Hematopoietic multipotent progenitor cell treated with erythropoietin and hydrocortisone succinate and interleukin-3 and kit ligand, for 17 days (in vitro differentiated cells): ENCODE data around the gene GYS2.
"Not testable (repeated sequence)": the region's sequence is repeated elsewhere in the genome, so short reads cannot be mapped to it uniquely, and the experiment has no call there.

Source experiments
- DNase-seq: peaks from one replicate; pipeline ENCODE4 v3.0.0-alpha.2; 2015; ENCODE audit warnings: low spot score

Gene GYS2

DNA sequence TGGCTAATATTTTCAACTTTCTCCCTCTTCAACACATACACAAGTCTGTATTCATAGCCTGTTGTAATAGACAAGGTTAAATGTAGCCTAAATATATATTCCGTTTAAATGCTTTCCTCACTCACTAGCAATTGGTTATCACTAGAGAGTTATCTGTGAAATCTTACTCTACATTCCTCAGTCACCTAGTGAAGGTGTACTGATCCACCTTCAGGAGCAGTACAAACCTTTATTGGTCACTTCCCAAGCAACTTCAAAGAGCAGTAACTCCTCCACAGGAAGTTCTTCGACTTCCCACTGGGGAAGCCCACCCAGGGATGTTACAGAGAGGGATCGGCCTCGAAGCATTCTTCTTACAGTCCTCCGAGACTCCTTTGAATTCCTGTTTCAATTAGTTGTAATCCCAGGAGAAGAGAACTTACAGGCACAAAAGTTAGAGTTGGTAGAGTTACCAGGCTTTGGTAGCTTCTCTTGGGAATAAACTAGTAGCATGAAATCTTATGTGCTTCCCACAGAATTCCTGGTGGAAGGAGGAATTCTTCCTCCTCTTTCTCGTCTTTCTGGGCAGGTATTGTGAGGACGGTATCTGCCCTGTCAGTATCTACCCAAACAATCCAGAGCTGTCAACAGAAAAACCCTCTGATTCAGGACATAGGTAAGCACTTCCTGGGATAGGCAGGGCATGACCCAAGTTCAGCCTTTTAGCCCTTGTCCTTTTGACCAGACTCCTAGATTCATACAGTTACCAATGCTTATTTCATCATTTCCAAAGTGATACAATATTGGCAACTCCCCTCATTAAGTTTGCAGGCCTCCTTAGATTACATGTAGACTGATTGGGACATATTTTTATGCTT, at the start of gene GYS2:
Gene GYS2, minus strand, starts transcription at position 603 of the 857 bp plus-strand sequence. Its CDS starts 255 bp downstream, at position 348.
- no peak for DNase-seq

DNA sequence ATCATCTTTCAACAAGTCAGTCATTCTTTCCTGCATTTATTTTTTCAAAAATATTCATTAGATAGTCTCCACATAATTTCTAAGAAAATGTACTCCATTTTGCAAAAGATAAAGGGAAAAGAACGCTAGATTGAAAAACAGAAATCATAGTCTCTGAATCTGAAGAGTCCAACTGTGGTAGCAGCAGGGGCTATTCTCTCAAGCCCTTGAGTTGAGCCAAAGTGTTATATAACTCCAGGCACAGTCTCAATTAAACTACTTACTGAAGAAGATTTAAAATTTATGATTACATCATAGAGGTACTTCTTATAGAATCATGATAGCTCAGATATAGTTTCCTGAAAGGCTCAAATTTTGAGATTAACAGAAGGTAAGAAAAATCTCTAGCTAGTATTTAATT, 47.2 kb upstream of the GYS2 start:
- no peak for DNase-seq

DNA sequence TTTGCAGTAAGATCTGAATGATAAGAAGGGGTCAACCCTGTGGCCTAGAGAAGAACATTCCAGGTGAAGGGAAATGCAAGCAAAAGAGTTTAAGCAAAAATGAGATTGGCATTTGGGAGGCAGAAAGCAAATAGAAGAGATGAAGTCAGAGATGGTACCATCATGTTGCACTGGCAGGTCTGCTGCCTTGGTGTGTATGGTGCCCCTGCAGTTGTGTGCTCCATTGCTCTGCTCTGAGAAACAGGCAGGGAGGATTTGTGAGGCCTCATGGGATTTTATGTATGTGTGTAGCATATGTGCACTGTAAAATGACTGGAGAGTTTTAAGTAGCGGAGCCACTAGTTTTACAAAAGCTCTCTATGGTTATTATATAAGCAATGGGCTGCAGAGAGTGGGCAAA, 46.4 kb upstream of the GYS2 start:
- no peak for DNase-seq

DNA sequence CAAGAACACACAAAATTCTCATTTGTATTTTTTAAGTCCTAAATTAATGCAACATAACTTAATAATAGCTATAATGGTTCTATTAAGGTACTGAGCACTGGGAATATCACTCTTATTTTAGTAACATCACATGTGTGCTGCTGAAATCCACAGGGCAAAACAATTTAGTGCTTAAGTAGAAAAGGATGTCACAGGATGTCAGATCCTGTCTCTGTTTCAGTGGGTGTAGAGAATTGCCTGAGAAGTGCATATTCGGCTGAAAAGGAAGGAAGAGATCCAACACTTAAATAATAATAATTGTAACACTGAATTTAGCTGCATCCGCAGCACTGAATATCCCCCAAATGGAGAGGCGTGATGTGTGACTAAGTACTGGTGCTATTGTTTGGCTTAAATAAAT, 44.4 kb upstream of the GYS2 start:
- DNase-seq, result no peak

DNA sequence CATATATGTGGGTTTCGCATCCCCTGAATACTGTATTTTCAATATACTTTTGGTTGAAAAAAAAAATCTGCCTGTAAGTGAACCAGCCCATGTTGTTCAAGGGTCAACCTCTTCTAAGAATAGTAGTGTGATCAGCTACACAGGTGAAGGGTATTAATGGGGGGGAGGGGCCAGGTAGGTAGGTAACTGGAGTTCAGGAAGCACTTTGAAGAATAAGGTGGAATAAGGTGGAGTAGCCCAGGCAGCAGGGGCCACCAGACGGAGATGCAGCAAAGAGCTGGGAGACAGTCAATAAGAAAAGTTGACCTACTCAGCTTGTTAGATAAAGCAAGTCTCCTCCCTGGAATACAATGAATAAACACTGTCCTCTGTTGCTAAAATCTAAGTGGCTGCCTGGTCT, 43.7 kb upstream of the GYS2 start:
- no peak for DNase-seq

DNA sequence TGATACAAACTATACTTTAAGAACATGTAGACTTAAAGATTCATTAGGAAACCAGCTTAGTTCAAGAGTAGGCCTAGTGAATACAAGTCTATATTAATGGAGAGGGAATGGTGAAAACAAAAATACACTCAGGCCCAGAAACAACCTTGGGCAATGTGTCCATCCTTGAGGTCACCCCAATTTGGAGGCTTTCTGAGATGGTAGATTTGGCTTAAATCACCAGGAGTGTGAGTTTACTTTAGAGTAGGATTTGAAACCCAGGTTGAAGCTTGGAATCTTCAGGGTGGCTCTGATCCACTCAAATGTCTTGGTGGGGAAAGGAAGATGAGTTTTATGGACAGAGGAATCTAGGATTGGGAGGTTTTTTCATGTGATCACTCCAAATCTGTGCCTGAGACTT, 42.5 kb upstream of the GYS2 start:
- DNase-seq, result no peak

DNA sequence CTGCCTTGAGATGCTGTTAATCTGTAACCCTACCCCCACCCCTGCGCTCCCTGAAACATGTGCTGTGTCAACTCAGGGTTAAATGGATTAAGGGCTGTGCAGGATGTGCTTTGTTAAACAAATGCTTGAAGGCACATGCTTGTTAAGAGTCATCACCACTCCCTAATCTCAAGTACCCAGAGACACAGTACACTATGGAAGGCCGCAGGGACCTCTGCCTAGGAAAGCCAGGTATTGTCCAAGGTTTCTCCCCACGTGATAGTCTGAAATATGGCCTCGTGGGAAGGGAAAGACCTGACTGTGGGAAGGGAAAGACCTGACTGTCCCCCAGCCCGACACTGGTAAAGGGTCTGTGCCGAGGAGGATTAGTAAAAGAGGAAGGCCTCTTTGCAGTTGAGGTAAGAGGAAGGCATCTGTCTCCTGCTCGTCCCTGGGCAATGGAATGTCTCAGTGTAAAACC, 40.4 kb upstream of the GYS2 start:
- not testable (repeated sequence) for DNase-seq

DNA sequence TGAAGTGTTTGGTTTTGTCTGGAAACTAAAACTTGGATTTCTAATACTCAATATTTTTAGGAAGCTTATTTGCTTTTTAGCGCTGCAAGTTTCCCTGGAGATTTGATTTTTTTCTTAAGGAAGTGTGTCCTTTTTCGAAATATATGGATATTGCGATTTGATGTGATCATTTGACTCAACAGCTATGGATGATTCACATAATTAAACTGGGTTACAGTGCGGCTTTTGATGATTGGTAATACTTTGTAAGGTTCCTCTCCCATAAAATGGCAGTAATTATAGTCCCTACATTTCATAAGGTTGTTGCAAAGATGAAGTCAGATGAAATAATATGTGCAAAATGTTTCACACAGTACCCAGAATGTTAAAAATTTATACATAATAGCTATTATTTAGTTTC, 39.9 kb upstream of the GYS2 start:
- DNase-seq, result no peak

DNA sequence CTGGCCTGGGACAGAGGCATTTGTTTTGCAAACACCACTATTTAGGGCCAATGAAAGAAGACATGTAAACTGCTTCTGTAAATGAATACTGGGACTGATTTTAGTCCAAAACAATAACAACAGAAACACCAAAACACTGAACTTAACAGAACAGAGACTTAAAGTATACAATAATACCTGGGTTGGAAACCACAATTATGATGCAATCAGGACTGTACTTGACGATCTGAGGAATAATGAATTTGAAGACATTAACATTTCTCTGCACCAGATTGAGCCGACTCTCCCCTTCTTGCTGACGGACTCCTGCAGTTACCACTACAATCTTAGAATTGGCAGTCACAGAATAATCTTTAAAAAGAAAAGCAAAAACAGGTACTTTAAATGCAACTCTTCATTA, 39.1 kb upstream of the GYS2 start:
- DNase-seq, result no peak

DNA sequence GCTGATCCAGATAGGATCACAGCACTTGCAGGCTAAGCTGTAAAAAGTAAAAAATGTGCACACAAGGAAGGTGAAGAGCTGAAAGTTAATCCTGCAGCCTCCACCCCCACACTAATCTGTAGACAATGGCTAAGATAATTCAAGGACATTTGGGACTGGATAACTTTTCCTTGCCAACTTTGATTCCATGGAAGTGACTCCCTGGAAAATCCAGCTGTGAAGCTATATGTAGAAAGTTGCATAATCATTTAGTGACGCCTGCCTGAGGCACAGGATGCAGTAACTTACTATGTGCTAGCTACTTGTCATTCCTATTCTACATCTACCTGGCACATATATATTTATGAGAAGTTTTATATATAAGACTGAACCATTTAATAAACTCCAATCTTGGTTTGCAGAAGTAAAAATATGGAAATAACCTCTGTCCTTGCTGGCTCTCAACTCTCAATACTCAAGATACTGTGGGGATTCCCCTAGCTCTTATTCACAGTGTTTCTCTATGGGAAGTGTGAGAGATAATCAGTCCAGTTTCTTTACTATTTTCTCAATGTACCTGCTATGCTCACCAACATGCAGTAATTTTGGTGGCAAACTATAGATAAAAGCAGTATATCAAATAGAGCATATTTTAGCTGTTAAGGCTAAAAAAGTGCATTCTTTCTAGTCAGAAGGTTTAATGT, 38.2 kb upstream of the GYS2 start:
- DNase-seq, result no peak

DNA sequence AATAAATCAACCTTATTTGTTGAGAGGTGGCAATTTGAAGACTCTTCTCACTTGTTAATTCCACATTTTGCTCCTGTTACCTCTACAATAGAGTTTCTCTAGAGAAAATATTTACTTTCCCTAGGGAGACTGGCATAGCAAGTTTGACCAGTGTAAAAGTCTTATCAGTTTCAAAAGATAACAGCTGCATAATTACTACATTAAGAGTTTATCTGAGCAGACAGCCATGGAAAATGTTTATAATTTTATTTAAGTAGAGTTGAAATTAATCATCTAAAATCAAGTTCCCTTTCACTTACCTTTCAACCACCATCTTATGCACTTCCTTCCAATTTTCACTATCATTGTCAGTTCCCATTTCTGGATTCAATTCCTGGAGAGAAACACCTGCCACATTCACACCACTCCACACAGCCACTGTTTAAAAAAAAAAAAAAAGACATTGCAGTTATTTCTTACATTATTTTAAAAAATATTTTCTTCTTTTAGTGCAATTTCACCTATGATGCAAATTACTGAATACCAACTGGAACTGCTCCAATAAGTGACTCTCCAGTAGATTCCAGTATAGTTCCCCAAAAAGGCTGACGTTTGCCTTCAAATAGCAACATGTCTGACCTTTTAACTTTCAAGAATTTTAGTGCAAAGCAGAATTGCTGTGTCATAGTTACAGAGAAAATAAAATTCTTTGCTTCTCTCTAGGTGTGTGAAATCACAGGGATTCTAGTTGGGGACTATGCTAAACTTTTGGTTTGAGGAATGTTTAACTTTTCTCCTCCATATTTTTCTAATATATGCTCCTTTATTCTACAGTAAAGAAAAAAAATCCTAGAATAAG, 33.6 kb upstream of the GYS2 start:
- peak; percentile 16 for DNase-seq

DNA sequence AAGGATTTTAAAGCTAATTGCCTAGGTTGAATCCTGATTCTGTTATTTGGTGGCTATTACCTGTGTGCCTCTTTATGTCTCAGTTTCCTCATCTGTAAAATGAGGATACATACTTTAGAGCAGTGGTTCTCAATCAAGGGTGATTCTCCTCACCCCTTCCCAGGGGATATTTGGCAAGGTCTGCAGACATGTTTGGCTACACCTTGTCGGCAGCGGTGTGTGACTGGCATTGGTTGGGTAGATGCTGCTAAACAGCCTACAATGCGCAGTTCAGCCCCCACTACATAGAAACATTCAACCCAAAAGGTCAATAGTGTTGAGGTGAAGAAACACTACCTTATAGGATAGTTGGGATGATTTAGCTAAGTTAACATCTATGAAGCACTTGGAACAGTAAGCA, 29.6 kb upstream of the GYS2 start:
- DNase-seq, result no peak

DNA sequence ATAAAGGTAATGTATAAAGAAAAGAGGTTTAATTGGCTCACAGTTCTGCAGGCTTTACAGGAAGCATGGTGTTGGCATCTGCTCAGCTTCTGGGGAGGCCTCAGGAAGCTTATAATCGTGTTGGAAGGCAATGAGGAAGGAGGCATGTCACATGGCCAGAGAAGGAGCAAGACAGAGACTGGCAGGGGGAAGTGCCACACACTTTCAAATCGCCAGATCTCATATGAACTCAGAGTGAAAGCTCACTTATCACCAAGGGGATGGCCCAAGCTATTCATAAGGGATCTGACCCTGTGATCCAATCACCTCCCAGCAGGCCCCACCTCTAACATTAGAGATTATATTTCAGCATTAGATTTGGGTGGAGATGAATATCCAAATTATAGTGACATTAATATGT, 26.7 kb upstream of the GYS2 start:
- no peak for DNase-seq

DNA sequence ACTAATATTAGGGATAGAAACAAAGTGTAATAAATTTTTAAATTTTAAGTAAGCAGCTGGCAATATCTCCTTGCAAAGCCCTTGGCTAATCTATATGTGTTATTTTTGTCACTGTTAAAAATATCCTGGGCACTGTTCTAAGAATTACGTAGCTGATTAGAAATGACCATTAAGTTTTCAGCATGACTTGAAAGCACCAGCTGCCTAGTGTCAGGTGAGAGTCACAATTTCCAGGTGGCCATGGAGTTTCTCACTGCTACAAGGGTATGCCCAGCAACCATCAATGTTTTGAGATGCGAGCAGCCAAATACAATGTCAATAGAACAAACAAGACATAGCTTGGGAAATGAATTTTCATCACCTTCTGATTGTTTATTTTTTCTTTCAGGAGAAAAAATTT, 23.3 kb upstream of the GYS2 start:
- no peak for DNase-seq

DNA sequence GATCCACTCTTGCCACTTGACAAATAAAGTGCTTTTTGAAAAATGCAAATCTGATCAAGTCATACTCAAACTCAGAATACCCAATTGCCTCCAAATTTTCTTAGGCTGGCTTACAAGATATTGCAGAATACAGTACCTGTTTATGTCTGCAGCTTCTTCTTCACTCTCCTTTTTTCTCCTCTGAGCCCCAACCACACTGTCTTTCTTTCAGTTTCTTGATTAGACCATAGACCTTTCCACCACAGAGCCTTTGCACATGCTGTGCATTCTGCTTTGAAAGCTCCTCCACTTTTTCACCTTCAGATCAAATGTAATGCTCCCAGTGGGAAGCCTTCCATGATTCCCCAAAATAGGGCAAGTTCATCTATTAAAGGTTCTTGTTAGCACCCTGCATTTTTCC, 13.9 kb upstream of the GYS2 start:
- DNase-seq, result no peak

DNA sequence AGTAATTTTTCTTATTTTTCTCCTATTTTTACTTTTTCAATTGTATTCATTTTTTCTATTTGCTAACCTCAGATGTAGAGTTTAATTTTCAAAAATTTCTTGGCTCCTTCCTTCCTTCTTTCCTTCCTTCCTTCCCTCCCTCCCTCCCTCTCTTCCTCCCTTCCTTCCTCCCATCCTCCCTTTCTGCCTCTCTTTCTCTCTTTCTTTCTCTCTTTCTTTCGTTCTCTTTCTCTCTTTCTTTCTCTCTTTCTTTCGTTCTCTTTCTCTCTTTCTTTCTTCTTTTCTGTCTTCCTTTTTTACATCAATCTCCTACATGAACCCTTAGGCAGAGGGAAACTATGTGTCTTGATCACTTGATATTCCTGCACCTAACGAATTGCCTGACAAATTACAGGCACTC, 12.4 kb upstream of the GYS2 start:
- no peak for DNase-seq

DNA sequence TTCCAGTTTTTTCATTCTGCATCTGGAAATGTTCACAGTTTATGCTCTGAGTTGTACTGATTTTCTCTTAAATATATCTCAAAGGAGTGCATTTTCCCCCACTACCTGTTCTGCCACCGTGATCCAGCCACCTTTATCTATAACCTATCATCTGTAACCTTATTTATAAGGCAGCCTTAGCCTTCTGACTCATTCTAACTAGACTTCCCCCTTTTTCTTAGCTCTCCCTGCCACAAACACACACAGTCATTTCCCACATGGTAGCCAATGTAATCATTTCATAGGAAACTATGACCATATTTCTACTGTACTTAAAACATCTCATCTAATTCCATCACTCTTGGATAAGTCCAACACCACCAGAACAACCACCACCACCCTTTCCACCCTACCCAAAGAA, 10.8 kb upstream of the GYS2 start:
- no peak for DNase-seq

DNA sequence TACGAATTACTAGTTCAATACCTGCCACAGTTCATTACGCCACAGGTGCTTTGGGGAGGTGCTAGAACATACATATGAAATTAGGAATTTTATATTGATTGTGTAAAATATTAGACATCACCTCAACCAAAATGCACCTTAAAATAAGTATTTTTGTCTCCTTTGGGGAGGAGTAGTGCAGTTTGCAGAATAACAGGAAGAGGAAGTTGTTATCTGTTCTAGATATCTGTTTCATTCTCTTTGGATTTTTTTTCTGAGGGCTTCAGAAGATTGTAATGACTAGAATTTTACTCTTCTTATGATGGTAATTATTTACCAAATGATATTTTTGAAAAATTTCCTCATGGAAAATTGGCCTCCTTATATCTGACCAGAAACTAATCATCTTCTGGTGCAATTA, 9.9 kb upstream of the GYS2 start:
- no peak for DNase-seq

DNA sequence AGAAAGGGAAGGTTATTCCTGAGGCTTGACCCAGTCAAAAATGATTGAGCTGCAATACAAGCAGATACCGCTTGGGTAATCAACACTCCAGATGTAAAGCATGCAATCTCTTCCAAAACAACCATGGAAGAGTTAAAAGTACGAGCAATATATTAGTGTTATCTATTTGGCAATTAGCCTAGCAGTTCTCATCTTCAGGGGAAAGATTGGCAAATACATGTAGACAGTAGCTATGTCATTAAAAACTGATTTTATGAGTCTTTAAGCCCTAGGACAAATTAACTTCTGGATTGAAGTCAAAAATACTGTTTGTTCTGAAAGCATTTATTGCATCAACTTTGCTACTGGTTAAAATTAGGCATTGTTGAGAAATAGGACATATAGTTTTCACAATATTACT, 9.3 kb upstream of the GYS2 start:
- no peak for DNase-seq

DNA sequence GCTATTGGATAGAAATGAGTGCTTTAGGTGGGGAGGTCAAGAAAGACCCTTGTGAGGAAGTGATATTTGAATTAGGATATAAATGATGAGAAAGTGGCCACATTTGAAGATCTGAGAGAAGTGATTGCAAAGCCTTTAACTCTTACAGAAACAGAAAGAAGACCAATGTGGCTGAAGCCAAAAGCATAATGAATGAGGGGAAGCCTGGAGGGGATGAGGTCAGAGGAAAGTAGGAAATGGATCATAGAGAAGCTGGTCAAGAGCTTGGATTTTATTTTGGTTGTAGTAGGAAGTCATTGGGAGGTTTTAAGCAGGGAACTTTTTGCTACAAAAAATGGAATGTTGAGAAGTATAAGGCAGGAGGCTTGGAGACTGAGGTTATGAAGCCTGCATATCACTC, 3.5 kb upstream of the GYS2 start:
- DNase-seq, result no peak

DNA sequence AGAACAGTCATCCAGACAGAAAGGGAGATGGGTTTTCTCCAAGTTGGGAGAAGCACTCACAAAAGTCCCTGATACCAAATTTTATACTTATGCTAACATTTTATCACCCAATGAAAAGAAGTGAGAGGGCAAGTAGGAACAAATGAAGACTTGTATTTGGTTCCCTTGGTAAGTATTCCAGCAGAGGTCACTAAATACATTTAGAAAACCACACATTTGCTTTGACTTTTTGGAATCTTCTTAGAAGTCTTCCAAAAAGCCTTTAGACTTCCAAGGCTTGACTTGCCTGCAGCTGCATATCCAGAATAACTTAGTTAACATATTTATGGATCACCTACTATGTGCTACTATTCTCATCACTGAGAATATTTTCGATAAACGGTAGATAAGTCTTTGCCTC, 3.1 kb upstream of the GYS2 start:
- peak; percentile 6 for DNase-seq

DNA sequence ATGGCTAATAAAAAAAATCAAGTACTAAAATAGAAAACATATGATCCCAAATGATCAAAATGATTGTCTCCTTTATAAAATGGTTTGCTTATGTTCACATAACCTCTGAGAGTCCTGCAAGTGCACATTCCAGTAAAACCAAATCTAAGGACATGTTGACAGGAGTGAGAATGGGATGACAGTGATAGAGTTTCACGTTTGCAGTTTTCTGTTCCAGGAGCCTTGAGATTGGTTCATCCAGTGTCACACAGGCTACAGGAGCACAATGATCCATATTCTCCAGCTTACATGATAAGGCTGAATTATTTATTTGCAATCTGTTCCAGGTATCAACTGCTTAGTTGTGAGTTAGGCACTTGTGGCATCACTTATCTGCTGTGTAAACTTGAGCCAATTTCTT, 1.5 kb upstream of the GYS2 start:
- DNase-seq, result no peak

DNA sequence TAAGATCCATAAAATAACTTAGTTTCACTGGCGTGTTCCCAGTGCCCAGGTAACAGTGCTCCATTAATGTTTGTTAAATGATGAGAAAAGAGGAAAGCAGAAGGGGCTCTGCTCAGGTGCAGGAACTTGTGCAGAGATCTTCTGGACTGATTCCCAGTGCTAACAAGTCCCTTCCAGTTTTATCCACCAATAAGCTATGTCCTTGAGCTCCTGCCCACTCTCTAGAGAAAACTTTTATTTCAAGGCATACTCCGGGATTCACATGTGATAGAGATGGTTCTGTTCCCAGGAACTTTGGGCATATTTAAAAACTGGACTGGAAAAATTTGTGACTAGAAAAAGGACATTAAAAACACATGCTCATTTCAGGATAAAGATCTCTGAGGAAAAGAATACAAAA, 1.9 kb downstream of the GYS2 start:
- DNase-seq, result no peak
